Upper lobe of left lung (tissue), 4 donors: ENCODE data around the gene ATP12A.

ENCODE experiments used
- CTCF ChIP-seq, 6 experiments: fragments of 450-650 bp in 4 of 6; fragments of 200-600 bp in 2 of 6; sonication (generic) in 2 of 6; IDR thresholded peaks; one replicate each; pipeline ENCODE4 v1.5.1; 2016 to 2019; ENCODE audit warnings: antibody characterized with exemption in 6 of 6
- EP300 ChIP-seq, 4 donors: sonication (generic); formaldehyde crosslinking; IDR thresholded peaks; one replicate each; pipeline ENCODE4 v1.5.1; 2017; ENCODE audit warnings: antibody characterized with exemption in 4 of 4, control low read depth in 2 of 4
- POLR2A ChIP-seq, 4 donors: fragments of 450-650 bp; IDR thresholded peaks; one replicate each; pipeline ENCODE4 v1.5.1; 2016 to 2017; ENCODE audit warnings: antibody characterized with exemption in 4 of 4, mild to moderate bottlenecking in 2 of 4

- no peak for TF ChIP-seq CTCF (IDR thresholded peaks at IDR 0.05)
- no peak for TF ChIP-seq POLR2A (IDR thresholded peaks at IDR 0.05)
- TF ChIP-seq EP300 (IDR thresholded peaks at IDR 0.05): no peak
These were observed 44.5 kb downstream of the ATP12A start for GRCh38 chr13:24724714-24725113.
